Upper lobe of left lung (tissue), 4 donors: ENCODE results near the gene WNK3.

Source experiments
- EP300 ChIP-seq, 4 donors: sonication (generic); formaldehyde crosslinking; IDR thresholded peaks; one replicate each; pipeline ENCODE4 v1.5.1; 2017; ENCODE audit warnings: antibody characterized with exemption in 4 of 4, control low read depth in 2 of 4
- POLR2A ChIP-seq, 4 donors: fragments of 450-650 bp; IDR thresholded peaks; one replicate each; pipeline ENCODE4 v1.5.1; 2016 to 2017; ENCODE audit warnings: antibody characterized with exemption in 4 of 4, mild to moderate bottlenecking in 2 of 4
- POLR2AphosphoS5 ChIP-seq, 2 donors: sonication (generic); formaldehyde crosslinking; IDR thresholded peaks; one replicate each; pipeline ENCODE4 v1.5.1; 2017; ENCODE audit warnings: antibody characterized with exemption in 2 of 2
- TF ChIP-seq, protein P1 (sequence below), 6 experiments: fragments of 450-650 bp in 4 of 6; fragments of 200-600 bp in 2 of 6; sonication (generic) in 2 of 6; IDR thresholded peaks; one replicate each; pipeline ENCODE4 v1.5.1; 2016 to 2019; ENCODE audit warnings: antibody characterized with exemption in 6 of 6

- no peak for TF ChIP-seq POLR2A (IDR thresholded peaks at IDR 0.05)
- TF ChIP-seq, protein P1, sequence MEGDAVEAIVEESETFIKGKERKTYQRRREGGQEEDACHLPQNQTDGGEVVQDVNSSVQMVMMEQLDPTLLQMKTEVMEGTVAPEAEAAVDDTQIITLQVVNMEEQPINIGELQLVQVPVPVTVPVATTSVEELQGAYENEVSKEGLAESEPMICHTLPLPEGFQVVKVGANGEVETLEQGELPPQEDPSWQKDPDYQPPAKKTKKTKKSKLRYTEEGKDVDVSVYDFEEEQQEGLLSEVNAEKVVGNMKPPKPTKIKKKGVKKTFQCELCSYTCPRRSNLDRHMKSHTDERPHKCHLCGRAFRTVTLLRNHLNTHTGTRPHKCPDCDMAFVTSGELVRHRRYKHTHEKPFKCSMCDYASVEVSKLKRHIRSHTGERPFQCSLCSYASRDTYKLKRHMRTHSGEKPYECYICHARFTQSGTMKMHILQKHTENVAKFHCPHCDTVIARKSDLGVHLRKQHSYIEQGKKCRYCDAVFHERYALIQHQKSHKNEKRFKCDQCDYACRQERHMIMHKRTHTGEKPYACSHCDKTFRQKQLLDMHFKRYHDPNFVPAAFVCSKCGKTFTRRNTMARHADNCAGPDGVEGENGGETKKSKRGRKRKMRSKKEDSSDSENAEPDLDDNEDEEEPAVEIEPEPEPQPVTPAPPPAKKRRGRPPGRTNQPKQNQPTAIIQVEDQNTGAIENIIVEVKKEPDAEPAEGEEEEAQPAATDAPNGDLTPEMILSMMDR (IDR thresholded peaks at IDR 0.05), result no peak
- no peak for TF ChIP-seq POLR2AphosphoS5 (IDR thresholded peaks at IDR 0.05)
- no peak for TF ChIP-seq EP300 (IDR thresholded peaks at IDR 0.05)
Measured at GRCh38 chrX:54352677-54353076, 5.2 kb downstream of the WNK3 start.
